HG03571 (cell line): ENCODE measurements around the gene MTOR.

Source experiments
- ATAC-seq: cut with Tn5 transposase; IDR thresholded peaks from one replicate; pipeline ENCODE4 v1.9.1; 2021; ENCODE audit not compliant: unreplicated experiment

The MTOR gene

GRCh38 chr1:11227106-11228077 is 35.0 kb downstream of the MTOR start:
- no peak for ATAC-seq

- no peak for ATAC-seq
Measured at GRCh38 chr1:11216074-11216473, 46.3 kb downstream of the MTOR start.

- ATAC-seq, result no peak
Measured at GRCh38 chr1:11215381-11216005, 46.9 kb downstream of the MTOR start.

GRCh38 chr1:11214698-11215380 is 47.5 kb downstream of the MTOR start:
- ATAC-seq, result no peak

GRCh38 chr1:11211925-11212587 is 50.3 kb downstream of the MTOR start:
- ATAC-seq, result no peak

- ATAC-seq, result no peak
Measured at GRCh38 chr1:11211461-11211860, 50.9 kb downstream of the MTOR start.

- no peak for ATAC-seq
Measured at GRCh38 chr1:11207898-11208611, 54.3 kb downstream of the MTOR start.

- ATAC-seq, result no peak
Measured at GRCh38 chr1:11204396-11205190, 57.8 kb downstream of the MTOR start.

- no peak for ATAC-seq
Measured at GRCh38 chr1:11198851-11199594, 63.3 kb downstream of the MTOR start.

GRCh38 chr1:11198257-11198656 is 64.1 kb downstream of the MTOR start:
- ATAC-seq, result no peak

- ATAC-seq, result no peak
Measured at GRCh38 chr1:11197359-11197758, 65.0 kb downstream of the MTOR start.

- ATAC-seq, result no peak
Measured at GRCh38 chr1:11196945-11197344, 65.4 kb downstream of the MTOR start.

- ATAC-seq, result no peak
Measured at GRCh38 chr1:11194407-11195176, 67.8 kb downstream of the MTOR start.

GRCh38 chr1:11193376-11193775 is 69.0 kb downstream of the MTOR start:
- ATAC-seq, result no peak

- ATAC-seq, result no peak
Measured at GRCh38 chr1:11188858-11189451, 73.4 kb downstream of the MTOR start, which contains the start of gene ANGPTL7. ANGPTL7 (plus strand) TSS chr1:11189355; CDS start chr1:11189580, 225 bp downstream.

- ATAC-seq, result no peak
Measured at GRCh38 chr1:11188381-11188780, 74.0 kb downstream of the MTOR start.

GRCh38 chr1:11187931-11188330 is 74.4 kb downstream of the MTOR start:
- no peak for ATAC-seq

- ATAC-seq, result no peak
Measured at GRCh38 chr1:11187494-11187893, 74.9 kb downstream of the MTOR start.
